HS-27A (cell line): ENCODE data around the gene CNTN4.

ENCODE experiments used
- DNase-seq: peaks from one replicate; pipeline ENCODE4 v3.0.0-alpha.2; 2012; ENCODE audit warnings: low read depth, missing footprints

CNTN4 gene

GRCh38 chr3:2856138-2857133, 757.8 kb downstream of the CNTN4 start:
- no peak for DNase-seq

- no peak for DNase-seq
Observed at GRCh38 chr3:2860626-2861025, 762.0 kb downstream of the CNTN4 start.

- no peak for DNase-seq
Observed at GRCh38 chr3:2861120-2861519, 762.5 kb downstream of the CNTN4 start.

DNA sequence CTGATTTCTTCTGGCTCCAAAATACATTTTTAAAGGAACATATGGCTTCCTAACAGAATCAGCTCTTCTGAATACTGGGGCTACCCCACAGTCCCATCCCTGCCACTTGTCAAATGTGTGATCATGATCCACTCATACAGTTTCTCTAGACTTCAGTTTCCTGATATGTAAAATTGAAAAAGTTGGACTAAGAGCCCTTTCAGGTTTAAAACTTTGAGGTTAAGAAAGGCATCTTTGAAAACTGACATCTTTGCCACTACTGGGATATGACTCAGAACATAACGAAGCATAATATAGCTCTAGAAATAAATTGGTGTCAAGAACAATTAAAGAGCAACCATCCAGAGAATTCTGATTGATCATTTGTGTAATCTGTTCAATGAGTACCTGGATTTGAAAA, 763.3 kb downstream of the CNTN4 start:
- no peak for DNase-seq

GRCh38 chr3:2862366-2862765, 763.7 kb downstream of the CNTN4 start:
- no peak for DNase-seq

GRCh38 chr3:2863127-2863526, 764.5 kb downstream of the CNTN4 start:
- no peak for DNase-seq

GRCh38 chr3:2869905-2870304, 771.2 kb downstream of the CNTN4 start:
- DNase-seq: no peak

GRCh38 chr3:2870724-2871333, 772.2 kb downstream of the CNTN4 start:
- no peak for DNase-seq

DNA sequence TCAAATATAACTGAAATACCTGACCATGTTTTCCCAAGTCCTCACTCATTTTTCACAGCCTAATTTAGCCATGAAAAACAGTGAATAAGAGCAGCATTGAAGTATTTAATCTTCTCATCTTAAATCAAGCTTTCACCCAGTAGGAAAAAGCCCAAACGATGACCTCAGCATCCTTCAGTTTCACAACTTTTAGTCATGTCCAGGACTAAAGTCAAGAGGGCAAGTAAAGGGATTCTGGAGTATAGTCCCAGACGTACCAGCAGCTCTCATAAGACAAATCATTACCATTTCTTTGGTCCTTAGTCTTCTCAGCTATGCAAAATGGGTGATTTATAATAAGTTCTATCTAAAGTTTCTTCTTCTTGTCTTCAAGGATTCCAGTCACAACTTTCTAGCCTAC, 774.2 kb downstream of the CNTN4 start:
- no peak for DNase-seq

- no peak for DNase-seq
Observed at GRCh38 chr3:2873986-2874385, 775.3 kb downstream of the CNTN4 start.

DNA sequence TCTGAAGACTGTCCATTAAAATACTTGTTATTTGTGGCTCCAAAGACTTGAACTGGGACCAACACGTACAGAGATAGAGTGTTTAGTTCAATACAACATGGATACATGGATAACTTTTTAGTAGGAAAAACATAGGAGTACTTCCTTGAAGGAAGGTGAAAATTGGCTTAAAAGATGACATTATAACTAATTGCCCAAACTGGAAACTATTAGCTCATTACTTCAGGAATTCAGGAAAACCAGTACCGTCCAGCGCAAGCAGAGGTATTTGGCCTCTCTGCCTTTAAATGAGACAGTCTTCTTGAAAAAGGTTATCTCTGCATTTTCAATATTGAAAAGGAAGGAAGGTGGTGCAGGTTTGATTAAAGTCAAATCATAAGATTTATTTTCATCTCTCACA, 777.0 kb downstream of the CNTN4 start:
- no peak for DNase-seq

GRCh38 chr3:2876362-2876761, 777.7 kb downstream of the CNTN4 start:
- DNase-seq: no peak

DNA sequence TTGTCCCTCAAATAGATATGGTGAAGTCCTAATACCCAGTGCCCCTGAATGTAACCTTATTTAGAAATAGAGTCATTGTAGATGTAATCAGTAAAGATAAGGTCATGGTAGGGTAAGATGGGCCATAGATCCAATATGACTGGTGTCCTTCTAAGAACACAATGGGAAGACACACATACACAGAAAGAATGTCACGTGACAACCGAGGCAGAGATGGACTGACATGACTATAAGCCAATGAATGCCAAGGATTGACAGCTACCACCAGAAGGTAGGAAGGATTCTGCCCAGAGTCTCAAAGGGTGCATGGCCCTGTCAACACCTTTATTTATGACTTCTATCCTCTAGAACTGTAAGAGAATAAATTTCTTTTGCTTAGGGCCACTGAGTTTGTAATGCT, 780.4 kb downstream of the CNTN4 start:
- no peak for DNase-seq

GRCh38 chr3:2879587-2879986, 780.9 kb downstream of the CNTN4 start:
- no peak for DNase-seq

GRCh38 chr3:2880218-2880756, 781.6 kb downstream of the CNTN4 start:
- DNase-seq: no peak

DNA sequence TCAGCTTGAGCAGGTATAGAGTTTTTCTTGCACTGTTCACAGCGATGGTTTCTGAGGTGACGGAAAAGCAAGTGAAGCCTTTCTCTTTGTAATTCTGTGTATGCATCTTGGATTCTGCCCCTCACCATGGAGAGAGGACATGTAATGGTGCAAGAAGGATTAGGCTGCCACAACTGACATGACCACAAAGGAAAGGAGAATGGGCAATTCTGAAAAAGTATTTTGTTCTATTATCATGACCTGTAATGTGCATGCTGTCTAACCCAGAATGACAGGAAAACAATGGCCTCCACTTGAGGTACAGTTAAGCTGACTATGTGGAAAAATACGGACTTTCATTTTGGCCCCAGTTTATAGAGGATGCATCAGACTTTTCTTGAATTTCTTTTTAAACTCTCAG, 784.6 kb downstream of the CNTN4 start:
- DNase-seq: no peak

GRCh38 chr3:2888592-2888991, 789.9 kb downstream of the CNTN4 start:
- no peak for DNase-seq

- no peak for DNase-seq
Observed at GRCh38 chr3:2889736-2890135, 791.1 kb downstream of the CNTN4 start.

DNA sequence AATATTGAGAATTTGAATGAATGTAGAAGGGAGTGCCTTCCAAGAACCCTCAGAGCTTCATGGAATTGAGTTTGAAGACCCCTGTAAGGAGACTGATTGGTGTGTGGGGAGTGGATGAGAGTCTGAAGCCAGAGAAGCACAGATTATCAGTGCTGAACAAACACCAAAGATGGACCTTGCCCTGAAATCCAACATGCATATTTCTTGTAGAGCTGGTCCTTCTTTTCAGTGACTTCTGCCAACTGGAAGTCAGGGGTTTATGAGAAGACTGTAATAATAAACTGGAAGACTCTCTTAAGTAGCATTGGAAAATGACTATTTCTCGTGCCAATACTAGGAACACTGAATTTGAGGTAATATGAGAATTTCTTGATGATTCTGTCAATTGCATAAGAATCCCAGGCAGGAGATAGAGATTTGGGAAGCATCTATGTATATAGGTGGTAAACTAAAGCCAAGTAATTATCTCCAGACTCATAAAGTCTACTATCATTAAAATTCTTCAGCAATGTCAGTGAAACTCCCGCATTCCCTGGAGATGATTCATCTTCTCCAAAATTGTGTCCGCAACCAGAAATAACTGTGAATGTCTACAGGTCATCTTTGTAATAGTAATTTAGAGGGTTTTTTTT, 797.8 kb downstream of the CNTN4 start:
- no peak for DNase-seq

DNA sequence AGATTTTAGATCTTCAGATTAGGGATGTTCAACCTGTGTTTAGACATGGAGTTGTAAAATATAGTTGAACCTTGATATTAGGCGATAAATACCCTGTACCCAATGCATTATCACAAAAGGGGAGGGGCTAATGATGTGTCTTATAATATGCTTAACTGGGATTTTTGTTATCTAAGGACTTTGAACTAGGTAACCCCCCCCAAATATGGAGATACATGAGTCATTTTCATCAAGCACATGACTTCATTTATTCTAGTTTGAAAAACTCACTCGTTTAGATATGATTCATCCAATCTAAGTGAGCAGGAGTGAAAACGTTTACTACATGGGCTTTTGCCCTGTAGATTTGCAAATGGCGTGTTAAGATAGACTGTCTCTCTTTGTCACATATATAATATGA, 799.2 kb downstream of the CNTN4 start:
- no peak for DNase-seq

DNA sequence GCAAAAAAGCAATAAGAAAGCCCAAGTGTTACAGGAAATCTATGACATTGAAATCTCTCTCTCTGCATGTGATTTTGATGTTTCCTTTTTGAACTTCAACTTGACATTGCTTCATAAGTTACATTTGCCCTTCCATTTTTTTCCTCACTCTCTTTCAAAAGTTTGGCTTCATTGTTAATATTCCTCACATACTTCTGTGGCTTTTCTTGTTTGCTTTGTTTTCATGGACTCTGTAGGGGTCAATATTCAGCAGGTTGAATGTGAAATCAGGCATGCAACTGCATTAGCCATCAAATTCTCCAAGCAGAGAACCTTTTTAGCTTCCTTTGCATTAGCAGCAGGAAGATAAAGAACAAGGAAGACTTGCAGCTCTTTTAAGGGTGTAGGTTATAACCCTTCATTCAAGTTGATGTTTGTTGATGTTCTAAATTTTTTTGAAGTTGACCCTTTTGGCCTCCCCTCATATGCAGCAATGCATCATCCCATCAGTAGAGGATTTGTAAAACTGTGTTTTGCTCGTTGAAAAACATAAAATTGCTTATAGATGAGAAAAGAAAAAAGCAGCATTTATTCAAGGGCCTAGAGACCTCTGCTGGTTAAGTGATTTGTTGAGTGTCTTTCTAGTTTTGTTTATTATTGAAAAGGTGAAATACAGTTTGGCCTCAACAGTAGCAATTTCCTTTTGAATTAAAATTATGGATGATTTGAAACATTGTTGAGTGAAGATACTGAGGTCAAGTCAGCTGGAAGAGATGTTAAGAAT, 800.1 kb downstream of the CNTN4 start:
- no peak for DNase-seq

- DNase-seq: no peak
Observed at GRCh38 chr3:2904054-2904453, 805.4 kb downstream of the CNTN4 start.
